ENCODE results near the gene TMEM100. TPM values are rescaled to one million over a fixed set of nuclear protein-coding genes. Genes with fewer than 3 reads are reported as not detected.

Gene TMEM100
- total and polyA plus RNA-seq, 2 donors (not counting 3 experiments of a cell fraction or from before 2014, with no cell fraction given): not detected

GRCh38 chr17:55687037-55687436 is 35.6 kb downstream of the TMEM100 start:
- no peaks in the 10 kb centered on the region for H4K20me1 ChIP-seq (replicated peaks; ENCODE audit: control insufficient read depth, extremely low read depth, insufficient read depth, low read length)
- no peaks in the 10 kb centered on the region for H3K36me3 ChIP-seq (ENCODE audit: control insufficient read depth in 2 of 2, extremely low read depth in 1 of 2, insufficient read depth in 2 of 2, low read length in 2 of 2)
- H3K27me3 ChIP-seq (ENCODE audit: control insufficient read depth in 2 of 2, insufficient read depth in 2 of 2, low read length in 2 of 2): peaks cover 2 to 6% of the 10 kb centered on the region in 2 experiments
- no peak overlapping the region for H2AFZ ChIP-seq (ENCODE audit: low read depth, low read length)
- no peaks in the 10 kb centered on the region for H3K9me3 ChIP-seq (replicated peaks; ENCODE audit: control insufficient read depth, insufficient read depth, low read length)
- H3K9ac ChIP-seq (replicated peaks; ENCODE audit: extremely low read depth, insufficient read depth, low read length): no peak overlapping the region
- ChIA-PET CTCF (no interaction called here), POLR2A (no interaction called here)
- H3K4me2 ChIP-seq (ENCODE audit: insufficient read depth, low read length): no peak overlapping the region
- intact Hi-C loops (cut with micrococcal nuclease): no loop called here
- no peaks in the 10 kb centered on the region for H3K4me1 ChIP-seq (ENCODE audit: control insufficient read depth, extremely low read depth, insufficient read depth, low read length)
- DNase-seq (ENCODE audit: low read depth, low spot score) (no peak), FAIRE-seq (no peak)
- no peak overlapping the region for H3K27ac ChIP-seq (ENCODE audit: insufficient read depth, low read depth, low read length)
- H3K4me3 ChIP-seq (replicated peaks in 1 of 3; ENCODE audit: insufficient read depth in 1 of 3, low read depth in 1 of 3, low read length in 3 of 3): no peak overlapping the region
- TF ChIP-seq CTCF (IDR thresholded peaks at IDR 0.05; ENCODE audit: extremely low read depth in 1 of 2, insufficient read depth in 1 of 2, low read depth in 1 of 2, low read length in 2 of 2) (no peak), MYC (IDR thresholded peaks at IDR 0.05; ENCODE audit: low read depth, low read length) (no peak), EZH2 (IDR thresholded peaks at IDR 0.05; ENCODE audit: borderline replicate concordance, low read depth, low read length, severe bottlenecking) (no peak), POLR2AphosphoS5 (IDR thresholded peaks at IDR 0.05; ENCODE audit: insufficient read depth, low read depth, low read length) (no peak), FOS (IDR thresholded peaks at IDR 0.05; ENCODE audit: borderline replicate concordance, insufficient read depth, low read length) (no peak), GATA2 (IDR thresholded peaks at IDR 0.05; ENCODE audit: insufficient read depth, insufficient read length, low read depth, low read length) (no peak), POLR2A (IDR thresholded peaks at IDR 0.05; ENCODE audit: low read depth, low read length) (no peak), JUN (IDR thresholded peaks at IDR 0.05; ENCODE audit: borderline replicate concordance, insufficient read depth, insufficient read length, low read depth) (no peak)
- TF ChIP-seq, protein P1, sequence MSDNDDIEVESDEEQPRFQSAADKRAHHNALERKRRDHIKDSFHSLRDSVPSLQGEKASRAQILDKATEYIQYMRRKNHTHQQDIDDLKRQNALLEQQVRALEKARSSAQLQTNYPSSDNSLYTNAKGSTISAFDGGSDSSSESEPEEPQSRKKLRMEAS (IDR thresholded peaks at IDR 0.05; ENCODE audit: insufficient read depth, insufficient read length): no peak
- dilution Hi-C loops (cut with MboI; ENCODE audit: extremely low pct_ligation_motif_present, low sequenced_read_pairs): no loop called here
- no peaks in the 10 kb centered on the region for H3K79me2 ChIP-seq (ENCODE audit: control insufficient read depth, insufficient read depth, low read length)
- H3K9me1 ChIP-seq (replicated peaks; ENCODE audit: control insufficient read depth, extremely low read depth, insufficient read depth, low read length): no peaks in the 10 kb centered on the region
- BruUV-seq (replicated peaks): no TSS peak

All from endothelial cell of umbilical vein (primary cell).